Karpas-422 (cell line): ENCODE results near the gene YY1. TPM values are rescaled to one million over a fixed set of nuclear protein-coding genes. Genes with fewer than 3 reads are reported as not detected.
"Not testable (repeated sequence)": the region's sequence is repeated elsewhere in the genome, so short reads cannot be mapped to it uniquely, and the experiment has no call there.

Experiments
- DNase-seq: peaks from one replicate; pipeline ENCODE4 v3.0.0-alpha.2; 2015
- H2AFZ ChIP-seq: fragments of 200-600 bp; sonication (generic); 2 replicates; pipeline ENCODE4 v1.6.1; 2014; ENCODE audit warnings: antibody characterized with exemption, low read length, mixed read lengths
- H3K27ac ChIP-seq: fragments of 200-600 bp; sonication (generic); 2 replicates; pipeline ENCODE4 v1.5.1; 2014; ENCODE audit warnings: mild to moderate bottlenecking, low read length, moderate library complexity
- H3K27me3 ChIP-seq: fragments of 200-600 bp; sonication (generic); 2 replicates; pipeline ENCODE4 v1.6.1; 2014; ENCODE audit warnings: low read length, mixed read lengths
- H3K36me3 ChIP-seq: fragments of 200-600 bp; sonication (generic); 2 replicates; pipeline ENCODE4 v1.6.1; 2014; ENCODE audit warnings: low read length, mixed read lengths; ENCODE audit not compliant: insufficient read depth
- H3K4me1 ChIP-seq: fragments of 200-600 bp; sonication (generic); 2 replicates; pipeline ENCODE4 v1.6.1; 2014; ENCODE audit warnings: mild to moderate bottlenecking, low read length, mixed read lengths
- H3K4me2 ChIP-seq: fragments of 200-600 bp; sonication (generic); 2 replicates; pipeline ENCODE4 v1.6.1; 2014; ENCODE audit warnings: low read length, low read depth, mild to moderate bottlenecking; ENCODE audit not compliant: poor library complexity, severe bottlenecking
- H3K4me3 ChIP-seq: fragments of 200-600 bp; sonication (generic); 2 replicates; pipeline ENCODE4 v1.5.1; 2014; ENCODE audit warnings: mild to moderate bottlenecking, antibody characterized with exemption, low read length, mixed read lengths
- H3K79me2 ChIP-seq: fragments of 200-600 bp; sonication (generic); 2 replicates; pipeline ENCODE4 v1.6.1; 2014; ENCODE audit warnings: mild to moderate bottlenecking, low read length, mixed read lengths
- H3K9ac ChIP-seq: fragments of 200-600 bp; sonication (generic); 2 replicates; pipeline ENCODE4 v1.6.0; 2014; ENCODE audit warnings: low read length
- H3K9me2 ChIP-seq: fragments of 200-600 bp; sonication (generic), shearing (Covaris generic); replicated peaks from 2 replicates; pipeline ENCODE4 v1.6.0; 2014; ENCODE audit warnings: mild to moderate bottlenecking, low read length, moderate library complexity; ENCODE audit not compliant: insufficient read depth
- H3K9me3 ChIP-seq: fragments of 300-700, 200-600 bp; sonication (generic); 2 replicates; pipeline ENCODE4 v1.6.1; 2014; ENCODE audit warnings: low read length, mixed read lengths
- H4K20me1 ChIP-seq: fragments of 200-600 bp; sonication (generic); 2 replicates; pipeline ENCODE4 v1.6.1; 2014; ENCODE audit warnings: mild to moderate bottlenecking, antibody characterized with exemption, low read length, low read depth; ENCODE audit not compliant: insufficient read depth
- total RNA-seq: library from RNA; depleted of rRNA; stranded (reverse); fragments of >200 nt; shearing (Covaris generic); gene quantifications from 2 replicates; pipeline ENCODE4 v1.2.3, GENCODE V29; 2014; ENCODE audit warnings: low replicate concordance

The YY1 gene
- total RNA-seq, 1 experiment from 2014 or later: 115 TPM

DNA sequence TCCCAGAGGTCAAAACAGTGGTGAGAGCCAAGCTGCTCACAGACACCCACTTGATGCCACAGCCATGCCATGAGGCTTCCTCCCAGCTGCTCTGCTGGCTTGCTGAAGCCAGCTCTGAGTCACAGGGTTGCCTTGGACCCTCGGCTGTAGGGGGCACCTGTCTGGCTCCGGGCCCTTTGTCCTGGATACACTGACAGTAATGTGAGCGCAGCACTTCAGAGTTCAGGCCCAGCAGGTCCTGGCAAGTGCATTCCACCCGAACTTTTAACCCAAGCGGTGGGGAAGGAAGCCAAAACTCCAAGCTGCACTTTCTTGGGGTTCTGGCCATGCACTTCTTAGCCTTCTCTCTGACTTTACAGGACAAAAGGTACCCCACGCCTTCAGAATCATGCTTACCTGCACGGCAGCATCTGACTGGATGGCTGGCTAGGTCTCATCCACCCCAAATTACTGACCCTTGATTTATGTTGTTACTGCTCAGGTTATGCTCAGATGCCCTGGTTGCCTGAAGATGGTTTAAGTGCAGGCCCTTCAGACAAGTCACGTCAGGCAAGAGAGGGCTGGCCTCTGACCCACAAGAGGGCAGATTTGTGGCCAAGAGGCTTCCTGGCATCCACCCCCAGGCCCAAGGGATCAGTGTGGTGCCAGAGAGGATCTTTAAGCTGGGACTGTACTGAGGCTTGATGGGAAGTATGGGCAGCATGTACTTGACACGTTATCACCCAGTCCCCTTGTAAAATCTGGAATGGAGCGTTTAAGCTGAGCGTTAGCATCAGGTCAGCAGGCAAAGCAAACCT is 42.5 kb downstream of the YY1 start:
- Histone ChIP-seq H3K9me2 (no peaks in the 10 kb centered on the region), H4K20me1 (peaks cover 20% of the 10 kb centered on the region; the same call in 1 of the 2 replicates), H3K27me3 (no peaks in the 10 kb centered on the region), H3K9me3 (no peaks in the 10 kb centered on the region), H3K9ac (no peak overlapping the region), H3K4me3 (no peak overlapping the region), H3K4me1 (peaks cover 25% of the 10 kb centered on the region), H3K27ac (no peak overlapping the region), H3K36me3 (peaks cover 18% of the 10 kb centered on the region; the same call in 1 of the 2 replicates), H2AFZ (no peak overlapping the region), H3K79me2 (peaks cover 62% of the 10 kb centered on the region), H3K4me2 (no peak overlapping the region)
- no peak for DNase-seq

DNA sequence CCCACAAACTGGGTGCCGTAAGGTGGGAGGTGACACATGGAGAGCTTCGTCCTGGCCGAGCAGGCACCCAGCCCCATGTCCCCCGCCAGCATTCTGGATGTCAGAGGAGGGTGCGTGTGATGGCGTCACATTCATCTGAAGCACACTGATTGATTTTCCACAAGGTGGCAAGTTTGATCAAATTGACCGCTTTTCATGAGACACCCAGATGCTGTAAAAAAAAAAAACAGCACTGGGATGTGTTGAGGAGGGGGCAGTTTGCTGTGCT is 43.1 kb downstream of the YY1 start:
- Histone ChIP-seq H3K27ac (no peak overlapping the region), H4K20me1 (peaks cover 19% of the 10 kb centered on the region; the same call in 1 of the 2 replicates), H3K9me3 (no peaks in the 10 kb centered on the region), H3K4me3 (no peak overlapping the region), H3K36me3 (peaks cover 15% of the 10 kb centered on the region; the same call in 1 of the 2 replicates), H3K9ac (no peak overlapping the region), H3K27me3 (no peaks in the 10 kb centered on the region), H3K79me2 (peaks cover 60% of the 10 kb centered on the region), H3K4me2 (no peak overlapping the region), H2AFZ (no peak overlapping the region), H3K9me2 (no peaks in the 10 kb centered on the region), H3K4me1 (peaks cover 30% of the 10 kb centered on the region)
- DNase-seq: no peak

DNA sequence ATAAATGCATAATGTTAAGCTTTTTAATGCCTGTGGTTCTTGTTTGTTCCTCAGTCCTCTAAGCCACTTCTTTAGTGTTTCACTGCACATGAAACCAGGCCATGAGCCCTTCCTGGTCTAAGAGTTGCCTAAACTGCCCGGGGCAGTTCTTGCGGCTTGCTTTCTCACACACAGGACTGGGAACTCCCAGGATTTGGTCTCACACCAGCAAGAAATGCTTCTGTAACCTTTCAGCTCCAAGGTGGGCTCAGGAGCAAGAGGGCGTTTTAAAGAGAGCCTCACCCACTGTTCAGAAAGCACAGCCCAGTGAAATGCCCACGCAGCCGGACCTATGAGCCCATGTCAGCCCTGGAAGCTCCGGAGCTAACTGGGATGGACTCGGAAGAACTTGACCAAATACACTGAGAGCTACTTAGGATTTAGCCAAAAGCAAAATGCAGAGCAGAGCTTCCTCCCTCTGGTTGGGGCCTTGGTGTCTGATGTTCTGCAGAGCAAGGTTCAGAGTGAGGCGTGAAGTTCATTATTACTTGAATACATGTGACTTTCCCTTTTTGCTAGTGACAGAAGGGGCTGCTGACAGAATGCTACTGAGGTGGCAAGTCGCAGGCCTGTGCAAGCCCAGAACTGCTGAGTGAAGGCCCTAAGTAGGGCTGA is 43.9 kb downstream of the YY1 start:
- Histone ChIP-seq H3K4me2 (no peak overlapping the region), H3K9ac (no peak overlapping the region), H3K4me3 (no peak overlapping the region), H3K27me3 (no peaks in the 10 kb centered on the region), H3K9me3 (no peaks in the 10 kb centered on the region), H3K36me3 (peaks cover 11% of the 10 kb centered on the region; the same call in 1 of the 2 replicates), H2AFZ (no peak overlapping the region), H3K79me2 (peaks cover 56% of the 10 kb centered on the region), H4K20me1 (peaks cover 19% of the 10 kb centered on the region; the same call in 1 of the 2 replicates), H3K9me2 (no peaks in the 10 kb centered on the region), H3K27ac (no peak overlapping the region), H3K4me1 (peaks cover 39% of the 10 kb centered on the region)
- DNase-seq: no peak

DNA sequence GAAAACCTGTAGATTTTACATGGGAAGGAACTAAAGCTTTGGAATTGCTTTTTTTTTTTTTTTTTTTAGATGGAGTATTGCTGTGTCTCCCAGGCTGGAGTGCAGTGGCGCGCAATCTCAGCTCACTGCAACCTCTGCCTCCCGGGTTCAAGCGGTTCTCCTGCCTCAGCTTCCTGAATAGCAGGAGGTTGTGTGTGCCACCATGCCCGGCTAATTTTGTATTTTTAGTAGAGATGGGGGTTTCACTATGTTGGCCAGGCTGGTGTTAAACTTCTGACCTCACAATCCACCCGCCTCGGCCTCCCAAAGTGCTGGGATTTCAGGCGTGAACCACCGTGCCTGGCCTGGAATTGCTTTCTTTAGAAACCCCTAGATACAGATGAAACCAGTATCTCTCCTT is 44.5 kb downstream of the YY1 start:
- H3K9ac ChIP-seq, H3K4me2 ChIP-seq, H3K36me3 ChIP-seq, H3K9me2 ChIP-seq, H3K27ac ChIP-seq, H3K27me3 ChIP-seq, H3K4me3 ChIP-seq, DNase-seq, H3K9me3 ChIP-seq, H2AFZ ChIP-seq: not testable (repeated sequence)
- Histone ChIP-seq H3K4me1 (peaks cover 43% of the 10 kb centered on the region), H4K20me1 (peaks cover 16% of the 10 kb centered on the region; the same call in 1 of the 2 replicates), H3K79me2 (peaks cover 50% of the 10 kb centered on the region)

DNA sequence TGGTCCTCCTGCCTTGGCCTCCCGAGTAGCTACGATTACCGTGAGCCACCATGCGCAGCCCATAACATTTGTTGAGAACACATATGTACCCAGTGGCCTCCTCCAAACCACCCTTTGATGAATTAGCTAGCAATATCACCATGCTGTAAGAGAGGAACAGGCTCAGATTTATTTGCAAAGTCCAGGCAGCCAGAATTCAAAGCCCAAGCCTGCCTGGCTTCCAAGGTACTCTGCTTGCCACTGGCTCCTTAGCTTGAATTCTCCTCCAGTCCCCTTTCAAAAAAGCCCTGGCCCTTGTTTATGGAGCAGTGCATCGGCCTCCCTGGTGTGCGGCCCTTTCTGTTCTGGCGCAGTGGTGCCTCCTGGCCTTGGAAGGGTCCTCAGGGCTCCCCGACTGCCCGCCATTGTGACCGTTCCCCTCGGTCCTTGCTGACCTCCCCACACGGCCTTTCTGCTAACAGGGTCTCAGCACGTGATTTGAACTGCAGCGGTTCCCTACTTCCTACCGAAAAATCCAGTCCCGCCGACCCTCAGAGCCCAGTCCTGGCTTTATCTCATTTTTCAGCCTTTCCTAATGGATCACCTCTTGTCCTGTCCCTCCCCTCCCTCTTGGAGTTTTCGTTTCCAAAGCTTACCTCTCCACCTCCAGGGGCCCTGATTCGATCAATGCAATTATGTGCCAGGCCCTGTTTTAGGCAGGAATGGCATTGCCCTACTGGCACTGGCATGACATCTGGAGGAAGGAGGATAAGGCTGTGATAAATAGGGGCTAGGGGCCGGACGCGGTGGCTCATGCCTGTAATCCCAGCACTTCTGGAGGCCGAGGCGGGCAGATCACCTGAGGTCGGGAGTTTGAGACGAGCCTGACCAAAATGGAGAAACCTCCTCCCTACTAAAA is 45.3 kb downstream of the YY1 start:
- peaks cover 51% of the 10 kb centered on the region for H3K4me1 ChIP-seq
- H3K27ac ChIP-seq: peak overlapping the region; percentile 75
- H3K79me2 ChIP-seq: peaks cover 47% of the 10 kb centered on the region
- DNase-seq: no peak
- H3K4me3 ChIP-seq: peak overlapping the region; percentile 78
- peak overlapping the region; percentile 94 for H3K9ac ChIP-seq
- H3K36me3 ChIP-seq: peaks cover 5% of the 10 kb centered on the region; the same call in 1 of the 2 replicates
- H3K9me2 ChIP-seq: no peaks in the 10 kb centered on the region
- H4K20me1 ChIP-seq: 0 out of 2 replicates have a peak, but pooled peaks cover 10% of the 10 kb centered on the region
- H3K9me3 ChIP-seq: no peaks in the 10 kb centered on the region
- peak overlapping the region; percentile 96 for H3K4me2 ChIP-seq
- no peak overlapping the region for H2AFZ ChIP-seq
- no peaks in the 10 kb centered on the region for H3K27me3 ChIP-seq

DNA sequence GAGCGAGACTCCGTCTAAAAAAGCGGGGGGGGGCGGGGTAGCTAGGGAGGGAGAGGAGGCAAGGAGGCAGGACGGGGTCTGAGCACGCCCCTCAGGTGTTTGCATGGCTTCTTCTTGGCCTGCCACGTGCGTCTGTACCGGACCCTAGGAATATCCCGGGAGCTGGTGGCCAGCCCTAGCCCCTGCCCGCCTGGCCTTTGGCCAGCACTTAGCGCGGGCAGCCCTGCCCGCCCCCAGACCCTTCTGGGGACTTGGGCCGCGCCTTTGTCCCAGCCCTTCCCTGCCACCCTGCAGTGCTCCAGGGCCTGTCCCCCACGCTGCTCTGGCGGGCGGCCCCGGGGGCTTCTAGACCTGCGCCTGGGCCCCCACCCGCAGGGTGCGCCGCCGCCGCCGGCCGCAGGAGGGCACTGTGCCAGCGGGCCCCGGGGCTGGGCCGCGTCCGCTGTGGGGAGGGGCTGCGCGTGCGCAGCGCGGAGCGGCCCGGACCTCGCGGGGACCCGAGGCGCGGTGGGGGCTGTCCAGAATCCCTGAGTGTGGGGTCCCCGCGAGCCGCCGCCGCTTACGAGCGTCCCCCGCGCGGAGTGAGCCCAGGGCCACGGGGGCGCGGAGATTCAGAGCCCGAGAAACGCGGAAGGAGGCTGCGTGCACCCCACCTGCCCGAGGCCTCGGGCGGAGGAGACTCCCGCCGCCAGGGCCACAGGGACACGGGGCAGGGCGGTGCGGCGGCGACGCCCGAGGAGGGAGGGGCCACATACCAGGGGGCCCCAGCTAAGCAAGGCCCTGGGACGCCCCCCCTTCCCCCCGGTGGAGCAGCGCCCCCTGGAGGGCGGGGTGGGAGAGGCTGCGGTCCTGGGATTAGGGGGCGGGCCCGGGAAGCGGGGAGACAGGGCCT is 46.3 kb downstream of the YY1 start:
- no peaks in the 10 kb centered on the region for H3K9me2 ChIP-seq
- peak; percentile 95 for DNase-seq
- peak overlapping the region; percentile 94 for H3K9ac ChIP-seq
- peak overlapping the region; percentile 73; the same call in 1 of the 2 replicates for H2AFZ ChIP-seq
- peak overlapping the region; percentile 96 for H3K4me2 ChIP-seq
- peaks cover 61% of the 10 kb centered on the region for H3K4me1 ChIP-seq
- H3K36me3 ChIP-seq: peaks cover 4% of the 10 kb centered on the region; the same call in 1 of the 2 replicates
- peak overlapping the region; percentile 78 for H3K4me3 ChIP-seq
- H4K20me1 ChIP-seq: 0 out of 2 replicates have a peak, but pooled peaks cover 8% of the 10 kb centered on the region
- peak overlapping the region; percentile 75 for H3K27ac ChIP-seq
- no peaks in the 10 kb centered on the region for H3K9me3 ChIP-seq
- H3K27me3 ChIP-seq: no peaks in the 10 kb centered on the region
- peaks cover 37% of the 10 kb centered on the region for H3K79me2 ChIP-seq

DNA sequence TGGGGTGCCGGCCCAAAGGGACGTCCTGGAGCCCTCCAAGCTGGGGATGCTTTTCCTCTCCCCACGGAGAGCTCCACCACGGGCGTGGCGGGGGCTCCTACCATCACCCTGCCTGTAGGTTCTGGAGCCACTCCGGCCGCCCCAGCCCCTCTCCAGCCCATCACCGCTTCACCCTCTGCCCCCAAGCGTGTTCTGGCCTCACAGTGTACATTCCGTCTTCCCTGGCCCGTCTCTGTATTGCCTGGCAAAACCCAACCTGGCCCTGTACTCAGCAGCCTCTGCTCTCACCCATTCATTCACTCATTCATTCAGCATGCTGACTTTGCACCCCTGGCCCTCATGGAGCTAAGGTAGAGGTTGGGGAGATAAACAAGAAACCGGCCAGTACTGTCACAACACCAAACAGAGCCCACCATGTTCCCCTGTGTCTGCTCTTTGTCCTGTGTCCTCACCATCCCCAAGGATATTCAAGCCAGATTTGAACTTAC is 47.0 kb downstream of the YY1 start:
- H3K27ac ChIP-seq: peak overlapping the region; percentile 75
- peak overlapping the region; percentile 78 for H3K4me3 ChIP-seq
- peak overlapping the region; percentile 94 for H3K9ac ChIP-seq
- DNase-seq: no peak
- H3K79me2 ChIP-seq: peaks cover 33% of the 10 kb centered on the region
- H3K27me3 ChIP-seq: no peaks in the 10 kb centered on the region
- H3K4me2 ChIP-seq: peak overlapping the region; percentile 96
- no peaks in the 10 kb centered on the region for H3K9me3 ChIP-seq
- H3K4me1 ChIP-seq: peaks cover 68% of the 10 kb centered on the region
- no peak overlapping the region for H2AFZ ChIP-seq
- 0 out of 2 replicates have a peak, but pooled peaks cover 9% of the 10 kb centered on the region for H4K20me1 ChIP-seq
- no peaks in the 10 kb centered on the region for H3K36me3 ChIP-seq
- H3K9me2 ChIP-seq: no peaks in the 10 kb centered on the region
